Measurements from ENCODE around the gene ANKRD9.
A peak's percentile ranks its signal among the peaks of the same experiment; 100 is the strongest.

ANKRD9 gene

DNA sequence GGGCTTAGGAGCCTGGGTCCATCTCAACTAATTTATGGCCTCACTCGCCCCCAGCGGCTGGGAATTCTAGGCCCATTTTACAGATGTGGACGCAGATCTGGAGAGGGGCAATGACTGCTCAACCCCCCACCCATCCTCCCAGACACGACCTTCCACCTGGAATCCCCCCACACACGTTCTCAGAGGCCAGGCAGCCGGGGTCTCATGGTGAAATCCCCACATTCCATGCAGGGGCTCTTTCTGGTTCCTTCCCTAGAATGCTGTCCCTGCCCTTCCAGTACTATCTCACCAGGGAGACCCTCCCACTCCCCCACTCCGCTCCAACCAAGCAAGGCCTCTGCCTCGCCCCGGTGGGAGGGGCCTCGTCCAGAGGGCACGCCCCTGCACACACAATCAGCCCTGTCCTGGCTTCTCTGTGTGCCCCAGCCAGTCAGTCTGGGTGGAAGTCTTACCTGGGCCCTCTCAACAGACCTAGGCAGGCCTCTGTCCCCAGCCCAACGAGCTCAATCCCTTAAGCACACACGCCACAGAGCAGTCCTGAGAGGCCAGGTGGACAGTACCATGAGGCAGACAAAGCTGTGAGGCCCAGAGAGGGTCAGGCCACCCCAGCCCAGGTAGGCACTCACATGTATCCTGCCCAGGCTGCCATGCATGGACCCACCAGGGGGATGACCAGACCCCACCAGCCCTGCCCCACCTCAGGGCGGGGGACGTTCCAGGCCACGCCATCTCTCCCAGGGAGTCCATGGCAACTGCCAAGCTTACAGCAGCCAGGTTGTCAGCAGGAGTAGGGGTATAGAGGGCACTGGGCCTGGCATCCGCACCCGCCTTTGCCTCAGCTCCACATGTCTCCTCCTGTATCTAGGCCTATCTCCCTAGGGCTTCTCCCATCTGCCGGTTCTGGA is 1.3 kb upstream of the ANKRD9 start:
- peak; percentile 24 for DNase-seq (ENCODE audit: low spot score)
- peaks cover 11% of the 10 kb centered on the region for H3K4me1 Mint-ChIP-seq (ENCODE audit: low read depth)
- H3K9me3 Mint-ChIP-seq = no peaks in the 10 kb centered on the region
- H3K27ac Mint-ChIP-seq = peak overlapping the region; percentile 67
- peaks cover 5% of the 10 kb centered on the region for H3K36me3 Mint-ChIP-seq (ENCODE audit: low read depth)
- H3K27me3 Mint-ChIP-seq (ENCODE audit: low read depth) = peaks cover 2% of the 10 kb centered on the region
- peak overlapping the region; percentile 83 for H3K4me3 Mint-ChIP-seq

GRCh38 chr14:102508774-102509745 is 516 bp downstream of the ANKRD9 start:
- H3K4me3 Mint-ChIP-seq = peak overlapping the region; percentile 68
- no peaks in the 10 kb centered on the region for H3K9me3 Mint-ChIP-seq
- peaks cover 5% of the 10 kb centered on the region for H3K36me3 Mint-ChIP-seq (ENCODE audit: low read depth)
- peaks cover 11% of the 10 kb centered on the region for H3K4me1 Mint-ChIP-seq (ENCODE audit: low read depth)
- no peak overlapping the region for H3K27ac Mint-ChIP-seq
- peaks cover 1% of the 10 kb centered on the region for H3K27me3 Mint-ChIP-seq (ENCODE audit: low read depth)
- DNase-seq (ENCODE audit: low spot score) = no peak

DNA sequence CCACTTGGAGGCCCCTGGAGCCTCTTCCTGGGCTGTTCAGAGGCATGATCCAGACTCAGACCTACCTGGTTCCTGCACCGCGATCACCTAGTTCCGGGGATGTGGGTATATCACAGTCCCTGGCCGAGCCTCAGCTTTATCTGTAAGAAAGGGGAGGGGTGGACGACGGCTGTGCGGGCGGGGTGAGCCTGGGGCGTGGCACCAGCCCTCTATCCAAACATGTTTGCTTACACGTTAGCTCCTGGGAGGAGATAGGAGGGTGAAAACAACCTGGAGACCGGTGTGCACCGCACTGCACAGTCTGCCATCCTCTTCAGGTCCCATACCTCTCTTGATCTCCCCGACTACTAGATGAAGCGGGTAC is 1.2 kb downstream of the ANKRD9 start:
- peaks cover 11% of the 10 kb centered on the region for H3K4me1 Mint-ChIP-seq (ENCODE audit: low read depth)
- peaks cover 5% of the 10 kb centered on the region for H3K36me3 Mint-ChIP-seq (ENCODE audit: low read depth)
- H3K27ac Mint-ChIP-seq = no peak overlapping the region
- peak overlapping the region; percentile 68 for H3K4me3 Mint-ChIP-seq
- no peak for DNase-seq (ENCODE audit: low spot score)
- H3K27me3 Mint-ChIP-seq (ENCODE audit: low read depth) = no peaks in the 10 kb centered on the region
- H3K9me3 Mint-ChIP-seq = no peaks in the 10 kb centered on the region

DNA sequence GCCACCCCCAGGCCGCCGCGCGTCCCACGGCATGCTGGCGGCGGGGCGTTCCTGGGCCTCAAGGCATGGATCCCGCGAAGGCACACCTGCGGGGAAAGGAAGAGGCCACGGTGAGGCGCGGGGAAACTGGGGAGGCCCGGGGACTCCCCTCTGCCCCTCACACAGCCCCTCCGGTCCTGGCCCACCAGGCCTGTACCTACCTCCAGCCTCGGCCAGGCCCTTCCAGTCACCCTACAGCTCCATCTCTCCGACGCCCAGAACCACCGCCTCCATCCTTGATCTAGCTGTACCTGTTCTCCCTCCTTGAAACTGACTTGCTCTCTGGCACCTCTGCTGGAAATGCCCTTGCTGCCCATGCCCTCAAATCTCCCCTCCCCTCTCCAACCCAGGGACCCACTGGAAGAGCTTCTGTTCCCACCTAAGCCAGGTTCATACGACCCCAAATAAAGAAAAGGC is 1.7 kb downstream of the ANKRD9 start:
- Mint-ChIP-seq H3K4me1 (ENCODE audit: low read depth) (peaks cover 11% of the 10 kb centered on the region), H3K27ac (peak overlapping the region; percentile 41), H3K4me3 (peak overlapping the region; percentile 49)

GRCh38 chr14:102507081-102507856 is 2.3 kb downstream of the ANKRD9 start:
- Mint-ChIP-seq H3K4me3 (no peak overlapping the region), H3K27me3 (ENCODE audit: low read depth) (no peaks in the 10 kb centered on the region), H3K27ac (no peak overlapping the region), H3K36me3 (ENCODE audit: low read depth) (peaks cover 5% of the 10 kb centered on the region), H3K9me3 (no peaks in the 10 kb centered on the region), H3K4me1 (ENCODE audit: low read depth) (peaks cover 11% of the 10 kb centered on the region)
- no peak for DNase-seq (ENCODE audit: low spot score)

More for the DNA sequence above, 1.7 kb downstream of the ANKRD9 start:
- Mint-ChIP-seq H3K27me3 (ENCODE audit: low read depth) (no peaks in the 10 kb centered on the region), H3K36me3 (ENCODE audit: low read depth) (peaks cover 5% of the 10 kb centered on the region), H3K9me3 (no peaks in the 10 kb centered on the region)
- DNase-seq (ENCODE audit: low spot score) = no peak

GRCh38 chr14:102506626-102506925 is 3.0 kb downstream of the ANKRD9 start:
- DNase-seq (ENCODE audit: low spot score) = no peak
- H3K4me3 Mint-ChIP-seq = no peak overlapping the region
- peaks cover 5% of the 10 kb centered on the region for H3K36me3 Mint-ChIP-seq (ENCODE audit: low read depth)
- H3K9me3 Mint-ChIP-seq = no peaks in the 10 kb centered on the region
- H3K27ac Mint-ChIP-seq = no peak overlapping the region
- H3K4me1 Mint-ChIP-seq (ENCODE audit: low read depth) = peaks cover 11% of the 10 kb centered on the region
- H3K27me3 Mint-ChIP-seq (ENCODE audit: low read depth) = no peaks in the 10 kb centered on the region

GRCh38 chr14:102505775-102506625 is 3.6 kb downstream of the ANKRD9 start:
- H3K27ac Mint-ChIP-seq = no peak overlapping the region
- peaks cover 5% of the 10 kb centered on the region for H3K36me3 Mint-ChIP-seq (ENCODE audit: low read depth)
- H3K4me1 Mint-ChIP-seq (ENCODE audit: low read depth) = peaks cover 11% of the 10 kb centered on the region
- H3K27me3 Mint-ChIP-seq (ENCODE audit: low read depth) = no peaks in the 10 kb centered on the region
- H3K4me3 Mint-ChIP-seq = no peak overlapping the region
- DNase-seq (ENCODE audit: low spot score) = no peak
- H3K9me3 Mint-ChIP-seq = no peaks in the 10 kb centered on the region

DNA sequence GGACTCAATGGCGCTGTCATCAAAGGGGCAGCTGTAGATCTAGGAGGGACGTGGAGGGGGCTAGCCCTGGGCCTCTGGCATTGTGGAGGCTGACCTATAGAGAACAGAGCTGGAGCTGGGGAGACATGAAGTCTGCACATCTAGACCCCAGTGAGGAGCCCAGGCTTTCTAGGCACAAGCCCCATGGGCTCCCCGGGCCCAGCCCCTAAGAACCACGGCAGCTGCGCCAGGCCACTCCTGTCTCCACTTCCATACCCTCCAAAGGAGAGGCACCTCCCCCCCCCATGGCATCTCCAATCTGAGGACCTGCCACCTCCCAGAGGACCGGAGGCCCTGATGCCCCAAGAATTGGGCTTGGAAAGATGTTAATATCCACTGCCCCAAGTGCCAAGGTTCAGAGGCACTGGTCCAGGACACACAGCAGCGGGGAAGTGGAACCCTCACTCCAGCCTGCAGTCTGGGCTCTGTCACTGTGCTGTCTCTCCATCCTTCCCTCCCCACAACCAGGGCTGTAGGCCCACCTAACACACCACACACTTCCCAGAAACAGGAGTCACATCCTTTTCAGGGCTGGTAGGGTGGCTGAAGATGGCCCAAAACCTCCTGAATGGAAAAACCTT is 4.5 kb downstream of the ANKRD9 start:
- Mint-ChIP-seq H3K4me3 (no peak overlapping the region), H3K9me3 (no peaks in the 10 kb centered on the region), H3K27ac (no peak overlapping the region), H3K4me1 (ENCODE audit: low read depth) (peaks cover 14% of the 10 kb centered on the region), H3K36me3 (ENCODE audit: low read depth) (peaks cover 5% of the 10 kb centered on the region), H3K27me3 (ENCODE audit: low read depth) (no peaks in the 10 kb centered on the region)
- DNase-seq (ENCODE audit: low spot score) = no peak

DNA sequence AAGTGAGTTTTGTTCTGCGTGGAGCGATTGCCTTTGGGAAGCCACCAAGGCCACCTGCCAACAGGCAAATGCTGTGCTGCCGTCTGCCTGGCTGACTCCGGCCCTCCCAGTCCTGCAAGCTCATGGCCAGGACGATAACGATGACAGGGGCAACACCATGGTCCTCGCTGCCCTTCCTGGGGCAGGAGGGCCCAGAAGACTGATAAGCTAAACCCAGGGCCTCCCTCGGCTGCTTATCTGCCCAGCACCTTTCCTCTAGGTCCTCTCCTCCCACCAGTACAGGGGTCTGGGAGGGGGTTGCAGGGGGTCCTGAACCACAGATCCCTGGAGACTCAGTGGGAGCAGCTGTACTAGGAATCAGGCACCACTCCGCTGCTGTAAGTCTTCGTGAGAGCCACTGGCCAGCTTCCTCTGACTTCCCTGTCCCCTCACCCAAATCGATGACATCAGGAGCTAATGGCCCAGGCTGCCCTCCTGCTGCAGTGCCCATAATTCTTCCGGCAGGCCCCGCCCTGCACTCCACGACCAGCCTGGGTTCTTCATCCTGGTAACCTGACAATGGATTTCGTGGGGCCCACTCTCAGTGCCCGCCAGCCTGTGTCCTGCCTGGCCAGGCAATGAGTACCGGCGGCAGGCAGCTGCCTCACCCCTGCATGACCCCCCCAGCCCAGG is 5.1 kb downstream of the ANKRD9 start:
- DNase-seq (ENCODE audit: low spot score) = no peak
- Mint-ChIP-seq H3K9me3 (no peaks in the 10 kb centered on the region), H3K27ac (no peak overlapping the region), H3K4me3 (no peak overlapping the region), H3K4me1 (ENCODE audit: low read depth) (peaks cover 17% of the 10 kb centered on the region), H3K36me3 (ENCODE audit: low read depth) (peaks cover 5% of the 10 kb centered on the region), H3K27me3 (ENCODE audit: low read depth) (no peaks in the 10 kb centered on the region)

DNA sequence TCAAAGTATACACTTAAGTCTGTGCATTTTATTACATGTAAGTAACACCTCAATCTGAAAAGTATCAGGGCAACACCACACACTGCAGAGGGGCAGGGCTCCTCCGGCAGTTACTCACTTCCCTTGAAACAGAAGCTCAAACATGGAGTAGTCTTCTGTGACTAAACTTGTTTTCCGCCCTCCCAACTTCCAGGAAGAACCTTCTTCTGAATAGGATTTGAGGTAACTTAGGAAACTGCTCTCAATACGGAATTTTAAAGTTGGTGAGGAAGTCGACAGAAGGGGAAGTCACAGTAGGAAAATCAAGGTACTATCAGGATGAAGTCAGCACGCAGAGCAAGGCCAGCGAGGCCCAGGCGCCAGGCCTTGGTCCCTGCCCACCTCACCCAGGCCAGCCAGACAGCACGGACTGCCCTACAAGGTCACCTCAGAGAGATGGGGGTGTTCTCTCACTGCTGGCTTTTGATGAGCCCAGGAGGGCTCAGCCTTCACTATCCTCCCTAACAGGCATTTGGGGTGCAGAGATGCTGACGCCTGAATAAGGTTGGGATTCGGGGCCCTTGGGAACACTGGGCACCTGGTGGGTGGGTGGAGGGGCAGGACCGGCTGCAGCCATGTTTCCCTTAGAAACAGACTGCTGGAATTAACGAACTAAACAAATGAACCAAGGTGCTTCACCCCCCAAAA is 5.8 kb downstream of the ANKRD9 start:
- Mint-ChIP-seq H3K4me1 (ENCODE audit: low read depth) (peaks cover 16% of the 10 kb centered on the region), H3K9me3 (no peaks in the 10 kb centered on the region), H3K27me3 (ENCODE audit: low read depth) (no peaks in the 10 kb centered on the region), H3K36me3 (ENCODE audit: low read depth) (peaks cover 8% of the 10 kb centered on the region), H3K4me3 (no peak overlapping the region), H3K27ac (no peak overlapping the region)
- no peak for DNase-seq (ENCODE audit: low spot score)

DNA sequence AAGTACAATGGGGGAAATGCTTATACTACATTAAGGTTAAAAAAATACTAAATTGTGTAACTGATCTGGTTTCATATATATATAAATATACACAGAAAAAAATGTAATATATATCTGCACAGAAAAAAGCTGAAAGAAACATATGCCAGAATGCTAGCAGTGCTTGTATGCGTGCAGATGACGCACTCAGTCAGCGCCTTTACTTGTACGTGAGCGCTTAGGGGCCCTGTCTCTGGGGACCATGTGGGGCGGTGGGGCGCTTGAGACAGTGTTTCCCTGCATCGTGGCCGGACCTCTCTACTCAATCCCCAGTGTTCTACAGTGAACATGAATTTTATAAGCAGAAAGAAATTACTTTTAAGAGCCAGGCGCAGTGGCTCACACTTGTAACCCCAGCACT is 7.0 kb downstream of the ANKRD9 start:
- DNase-seq (ENCODE audit: low spot score) = no peak
- Mint-ChIP-seq H3K27me3 (ENCODE audit: low read depth) (no peaks in the 10 kb centered on the region), H3K27ac (no peak overlapping the region), H3K36me3 (ENCODE audit: low read depth) (peaks cover 8% of the 10 kb centered on the region), H3K4me3 (no peak overlapping the region), H3K9me3 (no peaks in the 10 kb centered on the region), H3K4me1 (ENCODE audit: low read depth) (peaks cover 9% of the 10 kb centered on the region)
